NCI-H128 (cell line): Measurements from ENCODE around the gene LSM7.
"Not testable (repeated sequence)": the region's sequence is repeated elsewhere in the genome, so short reads cannot be mapped to it uniquely, and the experiment has no call there.

Source experiments
- DNase-seq: peaks from one replicate; lab custom pipeline; 2025; ENCODE audit not compliant: unreplicated experiment; lab: John Stamatoyannopoulos, UW

LSM7 gene

DNA sequence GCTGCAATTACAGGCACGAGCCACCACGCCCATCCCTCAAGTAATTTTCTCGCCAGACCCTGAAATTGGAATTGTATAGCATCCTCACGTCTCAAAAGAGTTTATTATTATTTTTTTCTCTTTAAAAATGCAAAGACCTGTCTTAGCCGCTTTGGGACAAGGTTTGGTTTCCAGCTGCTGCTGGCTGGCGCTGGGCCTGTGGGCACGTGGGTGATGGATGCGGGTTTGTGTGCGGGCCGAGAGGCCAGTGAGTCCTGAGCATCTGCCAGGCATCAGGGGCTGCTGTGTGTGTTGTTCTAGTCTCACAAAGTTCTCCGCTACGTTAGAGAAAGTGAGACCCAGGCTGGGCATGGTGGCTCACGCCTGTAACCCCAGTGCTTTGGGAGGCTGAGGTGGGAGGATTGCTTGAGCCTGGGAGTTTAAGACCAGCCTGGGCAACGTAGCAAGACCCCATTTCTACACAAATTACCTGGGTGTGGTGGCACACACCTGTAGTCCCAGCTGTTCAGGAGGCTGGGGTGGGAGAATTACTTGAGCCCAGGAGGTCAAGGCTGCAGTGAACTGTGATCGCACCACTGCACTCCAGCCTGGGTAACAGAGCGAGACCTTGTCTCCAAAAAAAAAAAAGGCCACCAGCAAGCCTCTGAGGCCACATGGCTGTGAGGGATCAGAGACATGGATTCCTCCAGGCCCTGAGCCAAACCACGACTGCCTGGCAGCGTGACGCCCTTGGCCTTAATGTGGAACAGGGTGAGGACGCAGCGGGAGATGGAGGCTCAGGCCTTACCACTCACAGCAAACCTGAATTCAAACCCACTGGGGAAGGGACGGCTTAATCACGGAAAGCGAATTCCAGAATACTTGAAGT lies 27.0 kb upstream of the LSM7 start:
- no peak for DNase-seq

DNA sequence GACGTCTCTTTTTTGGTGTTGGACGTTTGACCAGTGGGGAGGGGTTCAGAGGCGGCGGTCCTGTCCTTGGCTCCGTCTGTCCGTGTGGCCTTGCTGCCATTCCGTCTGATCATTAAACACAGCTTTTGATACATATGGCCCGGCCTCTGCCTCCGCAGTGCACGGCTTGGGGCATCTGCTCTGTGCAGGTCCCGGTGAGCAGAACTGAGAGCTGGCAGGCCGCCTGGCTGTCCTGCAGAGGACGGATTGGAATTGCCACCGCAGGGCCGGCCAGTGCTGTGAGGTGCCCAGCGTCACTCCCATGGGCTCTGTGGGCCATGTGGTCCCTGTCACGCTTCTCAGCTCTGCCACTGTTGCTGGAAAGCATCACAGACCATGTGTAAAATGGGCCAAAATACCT lies 26.3 kb upstream of the LSM7 start:
- DNase-seq, result no peak

- no peak for DNase-seq
Observed at GRCh38 chr19:2353887-2354592, 25.7 kb upstream of the LSM7 start.

GRCh38 chr19:2353159-2353886 lies 24.9 kb upstream of the LSM7 start:
- no peak for DNase-seq

DNA sequence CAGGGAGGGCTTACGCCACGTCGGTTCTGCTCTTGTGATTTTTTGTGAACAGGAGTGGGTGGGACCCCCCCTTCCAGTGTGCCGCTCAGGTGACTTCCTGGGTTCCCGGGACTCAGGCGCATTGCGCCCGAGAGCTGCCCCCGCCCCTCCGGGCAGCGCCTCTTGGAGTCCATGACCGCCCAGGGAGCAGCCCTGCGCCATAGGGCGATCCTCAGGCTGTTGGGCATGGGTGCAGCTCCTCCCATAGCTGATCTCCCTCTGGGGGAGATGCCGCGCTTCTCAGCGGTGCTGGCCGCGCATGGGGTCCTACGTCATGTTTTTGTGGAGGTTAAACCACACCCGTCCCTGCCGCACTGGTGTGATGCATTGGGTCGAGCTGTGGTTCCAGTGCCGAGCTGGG lies 23.7 kb upstream of the LSM7 start:
- DNase-seq, result no peak

- DNase-seq, result no peak
Observed at GRCh38 chr19:2351591-2351990, 23.2 kb upstream of the LSM7 start.

- no peak for DNase-seq
Observed at GRCh38 chr19:2350656-2351055, 22.3 kb upstream of the LSM7 start.

DNA sequence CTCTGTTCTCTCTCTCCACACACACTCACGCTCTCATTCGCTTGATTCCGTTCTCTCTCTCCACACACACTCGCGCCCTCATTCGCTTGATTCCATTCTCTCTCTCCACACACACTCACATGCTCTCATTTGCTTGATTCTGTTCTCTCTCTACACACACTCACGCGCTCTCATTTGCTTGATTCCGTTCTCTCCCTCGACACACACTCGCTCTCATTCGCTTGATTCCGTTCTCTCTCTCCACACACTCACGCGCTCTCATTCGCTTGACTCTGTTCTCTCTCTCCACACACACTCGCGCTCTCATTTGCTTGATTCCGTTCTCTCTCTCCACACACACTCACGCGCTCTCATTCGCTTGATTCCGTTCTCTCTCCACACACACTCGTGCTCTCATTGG lies 21.4 kb upstream of the LSM7 start:
- not testable (repeated sequence) for DNase-seq

GRCh38 chr19:2345794-2346663 lies 17.6 kb upstream of the LSM7 start:
- no peak for DNase-seq

GRCh38 chr19:2345076-2345475 lies 16.7 kb upstream of the LSM7 start:
- no peak for DNase-seq

- no peak for DNase-seq
Observed at GRCh38 chr19:2344381-2344870, 16.0 kb upstream of the LSM7 start.

- DNase-seq, result no peak
Observed at GRCh38 chr19:2343289-2343982, 15.1 kb upstream of the LSM7 start.

DNA sequence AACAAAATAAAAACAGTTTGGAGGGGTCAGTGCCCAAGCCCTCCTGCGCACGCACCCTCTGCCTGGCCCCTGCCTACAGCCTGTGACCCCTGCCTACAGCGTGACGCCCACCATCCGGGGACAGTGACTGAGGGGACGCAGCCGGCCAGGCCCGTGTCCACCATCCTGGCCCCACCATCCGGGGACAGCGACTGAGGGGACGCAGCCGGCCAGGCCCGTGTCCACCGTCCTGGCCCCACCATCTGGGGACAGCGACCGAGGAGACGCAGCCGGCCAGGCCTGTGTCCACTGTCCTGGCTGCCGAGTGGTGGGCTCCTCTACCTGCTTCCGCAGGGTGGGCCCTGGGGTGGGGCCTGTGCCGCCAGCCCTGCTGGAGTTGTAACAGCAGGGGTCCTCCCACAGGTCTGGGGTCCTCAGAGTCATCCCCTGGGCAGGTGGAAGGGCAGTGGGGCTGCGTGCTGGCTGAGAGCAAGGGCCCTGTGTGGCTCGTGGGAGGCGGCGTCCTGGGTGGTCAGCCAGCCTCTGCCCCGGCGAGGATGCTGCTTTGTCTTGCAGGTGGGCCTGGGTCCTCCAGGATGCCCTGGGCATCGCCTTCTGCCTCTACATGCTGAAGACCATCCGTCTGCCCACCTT lies 14.4 kb upstream of the LSM7 start:
- DNase-seq, result no peak

DNA sequence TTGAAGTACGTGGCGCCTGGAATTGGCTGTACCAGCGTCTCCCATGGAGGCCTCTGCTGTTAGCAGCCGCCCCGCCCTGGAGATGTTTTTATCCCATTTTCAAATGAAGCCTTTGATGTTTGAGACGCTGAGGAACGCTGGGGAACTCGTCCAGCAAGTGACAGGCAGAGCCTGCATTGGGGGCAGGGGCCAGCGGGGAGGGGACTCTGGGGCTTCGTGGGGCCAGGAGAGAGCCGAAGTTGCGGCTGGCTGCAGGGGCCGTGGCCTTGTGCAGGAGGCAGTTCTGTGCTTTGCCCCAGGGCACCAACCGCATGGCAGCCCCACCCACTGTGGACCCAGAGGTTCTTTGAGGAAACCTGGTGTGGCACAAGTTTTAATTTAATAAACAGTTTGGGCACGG lies 13.6 kb upstream of the LSM7 start:
- no peak for DNase-seq

DNA sequence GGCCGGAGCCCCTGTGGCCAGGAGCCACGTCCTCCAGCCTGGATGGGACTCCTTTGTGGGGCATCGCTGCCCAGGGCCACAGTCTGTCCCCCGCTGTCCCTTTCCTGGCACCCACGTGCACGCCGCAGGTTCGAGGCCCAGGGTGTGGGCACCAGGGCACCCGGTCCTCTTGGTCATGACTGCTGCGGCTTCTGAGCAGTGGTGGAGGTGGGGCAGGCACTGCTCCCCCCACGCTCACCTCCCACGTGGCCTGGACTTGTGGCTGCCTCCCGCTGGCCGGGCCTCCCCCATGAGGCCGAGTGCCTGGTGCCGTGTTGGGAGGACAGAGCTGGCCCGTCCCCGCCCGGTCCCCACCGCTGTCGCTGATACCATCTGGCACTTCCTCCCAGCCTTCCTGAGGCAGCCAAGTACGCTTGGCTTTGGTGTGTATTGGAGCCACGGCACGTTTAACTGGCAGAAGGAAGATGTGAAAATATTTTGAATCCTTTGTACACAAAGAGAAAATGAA lies 12.9 kb upstream of the LSM7 start:
- no peak for DNase-seq

GRCh38 chr19:2340496-2341243 lies 12.3 kb upstream of the LSM7 start:
- DNase-seq, result no peak

GRCh38 chr19:2339644-2340310 lies 11.4 kb upstream of the LSM7 start:
- DNase-seq, result no peak
